Measurements from ENCODE around the gene LRGUK.
"Not testable (repeated sequence)": the region's sequence is repeated elsewhere in the genome, so short reads cannot be mapped to it uniquely, and the experiment has no call there.

Gene LRGUK

GRCh38 chr7:134234216-134234615, 107.1 kb downstream of the LRGUK start:
- DNase-seq = no peak

- DNase-seq = no peak
Measured at GRCh38 chr7:134245253-134245652, 118.1 kb downstream of the LRGUK start.

GRCh38 chr7:134246347-134246746, 119.2 kb downstream of the LRGUK start:
- no peak for DNase-seq

GRCh38 chr7:134246761-134247160, 119.6 kb downstream of the LRGUK start:
- DNase-seq = no peak

DNA sequence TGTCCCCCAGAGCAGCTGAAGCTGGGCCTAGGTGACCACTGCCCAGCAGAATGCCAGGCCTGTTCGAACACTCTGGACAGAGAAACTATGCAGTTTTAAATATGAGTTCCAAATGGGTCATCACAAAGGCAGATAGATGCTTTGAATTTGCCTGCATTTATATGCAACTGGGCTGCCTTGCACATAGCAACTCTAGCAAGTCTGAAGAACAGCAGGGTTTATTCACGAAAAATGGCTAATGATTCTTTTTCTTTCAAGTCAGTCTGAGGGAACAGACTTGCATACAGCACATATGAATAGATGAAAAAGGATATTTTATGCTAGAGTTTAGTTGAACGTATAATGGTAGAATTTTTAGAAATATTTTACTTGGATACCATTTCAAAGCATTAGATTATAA, 121.1 kb downstream of the LRGUK start:
- no peak for DNase-seq

- DNase-seq = no peak
Measured at GRCh38 chr7:134254311-134254710, 127.2 kb downstream of the LRGUK start.

DNA sequence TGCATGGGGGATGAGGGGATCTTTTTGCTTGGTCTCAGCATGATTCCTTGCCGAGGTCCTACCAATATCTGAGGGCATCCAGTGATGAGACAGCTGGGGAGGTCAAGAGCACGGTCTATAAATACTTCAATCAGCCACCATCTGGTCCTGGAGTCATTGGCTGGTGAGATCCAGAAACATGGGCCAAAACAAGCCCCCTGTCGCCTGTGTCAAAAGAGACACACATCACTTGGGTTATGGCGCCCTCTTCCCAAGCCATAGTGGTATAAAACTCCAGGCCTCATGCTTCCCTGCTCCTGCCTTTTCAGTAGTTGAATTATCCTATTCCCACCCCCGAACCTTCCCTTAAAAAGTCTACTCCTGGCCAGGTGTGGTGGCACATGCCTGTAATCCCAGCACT, 128.7 kb downstream of the LRGUK start:
- no peak for DNase-seq

GRCh38 chr7:134262322-134262721, 135.2 kb downstream of the LRGUK start:
- no peak for DNase-seq

- no peak for DNase-seq
Measured at GRCh38 chr7:134276951-134277350, 149.8 kb downstream of the LRGUK start.

DNA sequence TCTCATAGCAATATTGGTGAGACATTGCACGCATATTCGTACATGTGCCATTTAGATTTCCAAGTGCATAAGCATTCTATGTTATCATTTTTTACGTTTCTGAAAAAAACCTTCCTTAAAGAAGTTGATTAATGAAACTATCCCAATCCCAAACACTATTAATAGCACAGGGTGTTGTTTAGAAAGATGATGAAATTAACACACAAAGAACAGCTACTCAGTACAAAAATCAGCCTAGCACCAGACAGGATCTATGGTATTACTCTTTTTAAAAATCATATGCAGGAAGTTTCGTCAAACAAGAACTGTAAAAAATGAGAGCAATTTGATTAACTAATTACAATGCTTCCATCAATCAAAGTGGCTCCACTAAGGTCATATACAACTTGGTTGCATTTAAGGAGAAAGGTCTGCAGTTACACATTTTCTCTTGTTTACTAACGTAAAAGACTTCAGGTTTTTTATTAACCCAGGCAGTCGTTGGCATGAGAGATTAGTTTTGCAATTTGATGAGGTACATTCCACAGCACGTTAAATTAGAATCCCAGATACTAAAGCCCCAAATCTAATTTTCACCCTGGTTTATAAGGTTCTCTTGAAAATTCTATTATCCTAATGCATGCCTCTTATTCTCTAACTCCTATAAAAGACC, 151.5 kb downstream of the LRGUK start:
- DNase-seq = no peak

- no peak for DNase-seq
Measured at GRCh38 chr7:134279336-134279735, 152.2 kb downstream of the LRGUK start.

GRCh38 chr7:134279898-134280297, 152.8 kb downstream of the LRGUK start:
- no peak for DNase-seq

DNA sequence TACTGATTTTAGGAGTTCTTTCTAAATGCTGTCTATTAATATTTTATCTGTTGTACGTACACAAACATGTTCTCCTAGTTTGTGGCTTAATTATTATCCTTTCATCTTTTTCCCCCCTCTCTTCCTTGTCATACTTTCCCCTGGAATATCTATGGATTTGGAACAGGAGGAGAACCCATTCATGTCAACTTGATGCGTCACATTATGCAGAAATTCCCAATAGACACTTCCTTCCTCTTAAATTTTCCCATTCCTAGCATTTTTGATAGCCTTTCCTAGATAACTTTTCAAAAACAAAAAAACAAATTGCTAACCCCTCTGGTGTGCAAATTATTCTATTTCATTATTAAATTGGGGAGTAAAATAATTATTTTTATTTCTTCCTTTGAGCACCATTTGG, 153.4 kb downstream of the LRGUK start:
- no peak for DNase-seq

DNA sequence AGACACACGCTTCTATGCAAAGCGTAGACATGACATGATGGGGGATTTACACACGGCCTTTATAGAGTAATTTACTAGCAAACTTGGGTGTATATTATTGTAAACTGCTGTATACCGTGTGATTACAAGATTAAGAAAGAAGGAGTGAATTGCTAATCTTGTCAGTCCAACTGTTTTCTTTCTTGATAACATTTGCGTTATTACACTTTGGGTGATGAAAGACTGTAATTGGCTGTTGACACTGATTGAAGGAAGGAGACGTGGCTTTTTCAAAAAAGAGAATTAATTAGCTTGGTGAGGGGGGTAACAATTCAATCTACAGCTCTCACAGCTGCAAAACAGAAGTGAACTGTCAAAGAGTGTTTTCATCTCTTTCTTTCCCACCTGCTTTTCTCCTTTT, 156.9 kb downstream of the LRGUK start:
- DNase-seq = no peak

DNA sequence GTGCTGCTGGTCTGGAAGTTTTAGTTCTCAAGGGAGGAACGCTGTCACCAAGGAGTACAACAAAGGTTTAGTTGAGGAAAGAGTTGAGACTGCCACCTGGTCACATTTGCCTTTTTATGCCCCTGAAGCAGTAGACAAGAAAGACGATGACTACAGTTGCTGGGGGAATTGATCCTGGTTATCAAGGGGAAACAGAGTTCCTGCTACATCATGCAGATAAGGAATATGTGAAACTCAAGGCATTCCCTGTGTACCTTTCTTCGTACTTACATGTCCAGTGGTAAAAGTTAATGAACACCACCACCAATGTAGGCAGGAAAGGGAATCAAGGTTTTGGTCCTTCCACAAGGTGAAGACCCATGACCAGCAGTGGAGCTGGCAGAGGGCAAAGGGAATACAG, 157.8 kb downstream of the LRGUK start:
- no peak for DNase-seq

DNA sequence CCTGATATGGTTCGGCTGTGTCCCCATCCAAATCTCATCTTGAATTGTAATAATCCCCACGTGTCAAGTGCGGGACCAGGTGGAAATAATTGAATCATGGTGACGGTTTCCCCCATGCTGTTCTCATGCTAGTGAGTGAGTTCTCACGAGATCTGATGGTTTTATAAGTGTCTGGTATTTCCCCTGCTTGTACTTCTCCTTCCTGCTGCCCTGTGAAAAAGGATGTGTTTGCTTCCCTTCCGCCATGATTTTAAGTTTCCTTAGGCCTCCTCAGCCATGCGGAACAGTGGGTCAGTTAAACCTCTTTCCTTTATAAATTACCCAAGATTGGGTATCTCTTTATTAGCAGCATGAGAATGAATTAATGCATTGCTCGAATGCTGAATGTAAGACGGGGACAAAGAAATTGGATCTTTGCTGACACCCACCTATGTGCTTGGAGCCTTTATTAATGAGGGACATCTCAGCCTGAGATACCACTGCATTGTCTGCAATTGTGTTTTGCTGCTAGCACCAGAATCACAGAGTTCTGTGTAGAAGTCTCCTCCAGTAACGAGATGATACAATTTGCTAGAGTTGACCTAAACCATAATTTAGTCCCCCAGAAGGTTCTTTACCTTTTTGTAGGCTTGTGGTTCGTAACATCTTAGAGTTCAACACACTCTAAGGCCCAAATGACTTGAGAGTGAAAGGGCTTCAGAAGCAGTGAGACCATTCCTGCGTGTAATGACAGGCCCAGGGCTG, 160.9 kb downstream of the LRGUK start:
- DNase-seq = no peak

- peak in 3 of 56 donors; percentile 2 to 27 (median 17) for DNase-seq
Measured at GRCh38 chr7:134289423-134289822, 162.3 kb downstream of the LRGUK start.

- no peak for DNase-seq
Measured at GRCh38 chr7:134289841-134290240, 162.7 kb downstream of the LRGUK start.

- DNase-seq = no peak
Measured at GRCh38 chr7:134290286-134290685, 163.1 kb downstream of the LRGUK start.

- DNase-seq = peak in 10 of 56 donors; percentile 1 to 56 (median 10)
Measured at GRCh38 chr7:134293002-134293740, 166.0 kb downstream of the LRGUK start.

- DNase-seq = not testable (repeated sequence)
Measured at GRCh38 chr7:134295982-134296381, 168.8 kb downstream of the LRGUK start.

- DNase-seq = no peak
Measured at GRCh38 chr7:134297489-134297888, 170.3 kb downstream of the LRGUK start.

Measured in amygdala (tissue), 56 donors.